Loucy (cell line): ENCODE data around the gene CCDC28A.

Experiments used
- CTCF ChIP-seq: fragments of 200-600 bp; sonication (generic); conservative IDR thresholded peaks from 2 replicates; pipeline ENCODE4 v1.5.1; 2014; ENCODE audit warnings: mild to moderate bottlenecking, antibody characterized with exemption, low read length
- EZH2phosphoT487 ChIP-seq: fragments of 200-600 bp; IDR thresholded peaks from 2 replicates; pipeline ENCODE4 v1.6.1; 2018; ENCODE audit warnings: antibody characterized with exemption, mild to moderate bottlenecking, moderate library complexity, borderline replicate concordance

- TF ChIP-seq CTCF, result no peak
- TF ChIP-seq EZH2phosphoT487, result no peak
Observed at GRCh38 chr6:138726757-138727097, 46.8 kb upstream of the CCDC28A start.
